ENCODE data around the gene MRTFA.

- no peak for TF ChIP-seq CTCF (IDR thresholded peaks at IDR 0.05)
- TF ChIP-seq EP300 (IDR thresholded peaks at IDR 0.05): no peak
Observed at GRCh38 chr22:40592352-40593113, 44.0 kb downstream of the MRTFA start.
